SK-N-SH (cell line): ENCODE data around the gene SCNM1. TPM values are rescaled to one million over a fixed set of nuclear protein-coding genes. Genes with fewer than 3 reads are reported as not detected.

Experiments used
- CTCF ChIA-PET: fragments of 300-600, 350-600 bp; formaldehyde crosslinking; extraction: SDS; loops from one replicate; lab custom pipeline; 2021; lab: Yijun Ruan, JAX
- POLR2A ChIA-PET: fragments of 350-600 bp; sonication (Branson Sonifier 250); formaldehyde crosslinking; extraction: SDS; loops from one replicate; lab custom pipeline; 2020; ENCODE audit warnings: antibody characterized with exemption, inconsistent platforms; lab: Yijun Ruan, JAX
- DNase-seq: peaks from one replicate; pipeline ENCODE4 v3.0.0; 2012
- H2AFZ ChIP-seq: fragments of 200-600 bp; sonication (generic); 2 replicates; pipeline ENCODE4 v1.8.1; 2016; ENCODE audit warnings: antibody characterized with exemption, mild to moderate bottlenecking, low read depth
- H3F3A ChIP-seq: fragments of 200-600 bp; sonication (generic); replicated peaks from 2 replicates; pipeline ENCODE3; 2016; ENCODE audit warnings: antibody characterized with exemption, mild to moderate bottlenecking; ENCODE audit not compliant: insufficient read depth
- H3K27ac ChIP-seq, 2 experiments: fragments of 200-500 bp in 1 of 2; fragments of 200-600 bp in 1 of 2; sonication (Bioruptor generic) in 1 of 2; sonication (generic), shearing (Covaris generic) in 1 of 2; 2 replicates each; pipeline versions ENCODE4 v1.5.1 to v1.6.1; 2014 to 2016; ENCODE audit warnings: low read depth in 2 of 2, inconsistent platforms in 1 of 2, low read length in 1 of 2, mild to moderate bottlenecking in 1 of 2, mixed read lengths in 1 of 2
- H3K27me3 ChIP-seq: fragments of 200-600 bp; sonication (generic), shearing (Covaris generic); 2 replicates; pipeline ENCODE4 v1.6.1; 2016; ENCODE audit warnings: mixed run types; ENCODE audit not compliant: insufficient read depth
- H3K36me3 ChIP-seq, 2 experiments: fragments of 200-500 bp in 1 of 2; fragments of 200-600 bp in 1 of 2; sonication (Bioruptor generic) in 1 of 2; sonication (generic) in 1 of 2; replicated peaks in 1 of 2; 2 replicates each; pipeline versions ENCODE3 to v1.5.1; 2014 to 2016; ENCODE audit warnings: low read length in 1 of 2, mild to moderate bottlenecking in 1 of 2; ENCODE audit not compliant: insufficient read depth in 2 of 2, control insufficient read depth in 1 of 2
- H3K4me1 ChIP-seq, 2 experiments: fragments of 200-500 bp in 1 of 2; fragments of 200-600 bp in 1 of 2; sonication (Bioruptor generic) in 1 of 2; sonication (generic), shearing (Covaris generic) in 1 of 2; 2 replicates each; pipeline versions ENCODE4 v1.5.1 to v1.6.1; 2014 to 2016; ENCODE audit warnings: low read depth in 1 of 2, low read length in 1 of 2, mixed run types in 1 of 2; ENCODE audit not compliant: insufficient read depth in 2 of 2, control insufficient read depth in 1 of 2
- H3K4me2 ChIP-seq: fragments of 200-600 bp; sonication (generic), shearing (Covaris generic); 2 replicates; pipeline ENCODE4 v1.6.1; 2017; ENCODE audit warnings: mixed run types
- H3K4me3 ChIP-seq, 2 experiments: fragments of 200-500 bp in 1 of 2; fragments of 200-600 bp in 1 of 2; sonication (Bioruptor generic) in 1 of 2; sonication (generic), shearing (Covaris generic) in 1 of 2; 2 replicates each; pipeline versions ENCODE4 v1.5.1 to v1.8.1; 2014 to 2016; ENCODE audit warnings: low read depth in 2 of 2, inconsistent platforms in 1 of 2, low read length in 1 of 2, mild to moderate bottlenecking in 1 of 2, mixed read lengths in 1 of 2, moderate library complexity in 1 of 2
- H3K79me2 ChIP-seq: fragments of 200-600 bp; sonication (generic); 2 replicates; pipeline ENCODE4 v1.8.1; 2017; ENCODE audit warnings: mild to moderate bottlenecking; ENCODE audit not compliant: insufficient read depth
- H3K9ac ChIP-seq: fragments of 200-600 bp; sonication (generic); 2 replicates; pipeline ENCODE4 v1.6.1; 2017; ENCODE audit warnings: mixed run types
- H3K9me2 ChIP-seq: fragments of 200-600 bp; sonication (generic); 2 replicates; pipeline ENCODE4 v1.6.1; 2017; ENCODE audit warnings: mixed run types
- H3K9me3 ChIP-seq: fragments of 200-600 bp; sonication (generic); 2 replicates; pipeline ENCODE4 v1.6.1; 2017; ENCODE audit warnings: mixed run types, mild to moderate bottlenecking, moderate library complexity
- H4K20me1 ChIP-seq: fragments of 200-600 bp; sonication (generic); 2 replicates; pipeline ENCODE4 v1.6.1; 2017; ENCODE audit warnings: mild to moderate bottlenecking, mixed run types; ENCODE audit not compliant: insufficient read depth
- CHD2 ChIP-seq: fragments of 150-350 bp; IDR thresholded peaks from 2 replicates; pipeline ENCODE4 v1.6.1; 2018; ENCODE audit warnings: low read length; ENCODE audit not compliant: partially characterized antibody
- ELF1 ChIP-seq: IDR thresholded peaks from 2 replicates; pipeline ENCODE4 v1.4.0; 2012
- EP300 ChIP-seq, 2 experiments: IDR thresholded peaks; 2 replicates each; pipeline versions ENCODE4 v1.4.0 to v1.6.1; 2012; ENCODE audit warnings: borderline replicate concordance in 1 of 2, low read depth in 1 of 2, low read length in 1 of 2
- FOSL2 ChIP-seq: IDR thresholded peaks from 2 replicates; pipeline ENCODE4 v1.4.0; 2012; ENCODE audit warnings: low read depth, mild to moderate bottlenecking, moderate library complexity, borderline replicate concordance
- FOXM1 ChIP-seq: IDR thresholded peaks from 2 replicates; pipeline ENCODE4 v1.4.0; 2012; ENCODE audit warnings: low read depth, mild to moderate bottlenecking
- JUND ChIP-seq: IDR thresholded peaks from 2 replicates; pipeline ENCODE4 v1.4.0; 2012
- MAX ChIP-seq: IDR thresholded peaks from 2 replicates; pipeline ENCODE4 v1.4.0; 2012; ENCODE audit warnings: low read depth
- MXI1 ChIP-seq: IDR thresholded peaks from 2 replicates; pipeline ENCODE4 v1.6.1; 2012; ENCODE audit warnings: mild to moderate bottlenecking, low read depth, low read length, improper control_type of control experiment
- NRF1 ChIP-seq: IDR thresholded peaks from 2 replicates; pipeline ENCODE4 v1.6.1; 2012; ENCODE audit warnings: low read depth, mild to moderate bottlenecking, low read length
- PBX3 ChIP-seq: IDR thresholded peaks from 2 replicates; pipeline ENCODE4; 2012
- POLR2AphosphoS5 ChIP-seq: IDR thresholded peaks from 2 replicates; pipeline ENCODE4 v1.6.1; 2012; ENCODE audit warnings: low read depth, low read length
- RCOR1 ChIP-seq: fragments of 150-350 bp; IDR thresholded peaks from 2 replicates; pipeline ENCODE4 v1.6.1; 2017; ENCODE audit warnings: antibody characterized with exemption, low read length
- SIN3A ChIP-seq: IDR thresholded peaks from 2 replicates; pipeline ENCODE4 v1.6.1; 2012; ENCODE audit warnings: low read depth, mild to moderate bottlenecking, low read length, moderate library complexity, borderline replicate concordance
- TEAD4 ChIP-seq: IDR thresholded peaks from 2 replicates; pipeline ENCODE4 v1.4.0; 2012; ENCODE audit warnings: mild to moderate bottlenecking, borderline replicate concordance; ENCODE audit not compliant: insufficient read depth
- USF2 ChIP-seq: fragments of 150-350 bp; IDR thresholded peaks from 2 replicates; pipeline ENCODE4 v1.6.1; 2017; ENCODE audit warnings: antibody characterized with exemption, low read length, low read depth, borderline replicate concordance
- YY1 ChIP-seq: IDR thresholded peaks from 2 replicates; pipeline ENCODE4 v1.4.0; 2012; ENCODE audit warnings: low read depth, mild to moderate bottlenecking
- WGBS: methylation state at CpG from one replicate; pipeline ENCODE4 v1.1.6; 2017; ENCODE audit warnings: low lambda C conversion rate; 5-methylcytosine and 5-hydroxymethylcytosine counted together
- polyA plus RNA-seq, 3 experiments: library from polyadenylated mRNA; depleted of rRNA; stranded (reverse); fragments of >200 nt; gene quantifications; 2 replicates each; pipeline ENCODE4 v1.2.3, GENCODE V29; 2012

The SCNM1 gene
- polyA plus RNA-seq, 1 of the 3 experiments (the other 2 are of a cell fraction): 27.8 TPM

- H3K27me3 ChIP-seq: no peaks in the 10 kb centered on the region
- DNase-seq: no peak
- H3K9ac ChIP-seq: no peak overlapping the region
- H3K27ac ChIP-seq: no peak overlapping the region
- no peaks in the 10 kb centered on the region for H3K9me3 ChIP-seq
- WGBS: 89% methylated on average over 3 of the region's 3 CpGs
- no peaks in the 10 kb centered on the region for H3K36me3 ChIP-seq
- no peaks in the 10 kb centered on the region for H3K79me2 ChIP-seq
- no peaks in the 10 kb centered on the region for H3K4me1 ChIP-seq
- CTCF ChIA-PET: no interaction called here
- POLR2A ChIA-PET: no interaction called here
- peaks cover 13% of the 10 kb centered on the region for H3F3A ChIP-seq
- H3K9me2 ChIP-seq: no peaks in the 10 kb centered on the region
- H4K20me1 ChIP-seq: no peaks in the 10 kb centered on the region
- no peak overlapping the region for H2AFZ ChIP-seq
- H3K4me2 ChIP-seq: no peak overlapping the region
- H3K4me3 ChIP-seq: no peak overlapping the region
- no peak for TF ChIP-seq NRF1
- no peak for TF ChIP-seq USF2
- no peak for TF ChIP-seq RCOR1
- no peak for TF ChIP-seq FOXM1
- no peak for TF ChIP-seq ELF1
- TF ChIP-seq JUND: no peak
These were observed 31.5 kb upstream of the SCNM1 start for GRCh38 chr1:151134396-151134795.

GRCh38 chr1:151134991-151135390 is 31.0 kb upstream of the SCNM1 start:
- WGBS: 95% methylated on average over 7 of the region's 7 CpGs
- ChIA-PET POLR2A (no interaction called here), CTCF (interaction anchor here (0.8 to 2.1 kb wide), 2 partner anchors 21 to 35 kb away, joined by 4 to 6 read pairs; partner anchors contain the start of gene TNFAIP8L2)
- TF ChIP-seq FOSL2 (no peak), CHD2 (no peak)
- no peak overlapping the region for H3K9ac ChIP-seq
- no peak overlapping the region for H3K27ac ChIP-seq
- no peaks in the 10 kb centered on the region for H3K9me3 ChIP-seq
- no peak for DNase-seq
- H4K20me1 ChIP-seq: no peaks in the 10 kb centered on the region
- no peaks in the 10 kb centered on the region for H3K9me2 ChIP-seq
- no peak overlapping the region for H2AFZ ChIP-seq
- H3K36me3 ChIP-seq: no peaks in the 10 kb centered on the region
- H3K4me3 ChIP-seq: no peak overlapping the region
- H3K27me3 ChIP-seq: no peaks in the 10 kb centered on the region
- H3K79me2 ChIP-seq: no peaks in the 10 kb centered on the region
- H3K4me2 ChIP-seq: no peak overlapping the region
- H3F3A ChIP-seq: peaks cover 7% of the 10 kb centered on the region
- H3K4me1 ChIP-seq: no peaks in the 10 kb centered on the region

- H3K79me2 ChIP-seq: no peaks in the 10 kb centered on the region
- H3K27ac ChIP-seq: no peak overlapping the region
- no peak overlapping the region for H2AFZ ChIP-seq
- H3K27me3 ChIP-seq: no peaks in the 10 kb centered on the region
- 88% methylated on average over 11 of the region's 12 CpGs for WGBS
- H3K9me3 ChIP-seq: no peaks in the 10 kb centered on the region
- H3K4me2 ChIP-seq: no peak overlapping the region
- H3K4me1 ChIP-seq: no peaks in the 10 kb centered on the region
- H4K20me1 ChIP-seq: no peaks in the 10 kb centered on the region
- H3K9me2 ChIP-seq: no peaks in the 10 kb centered on the region
- H3K4me3 ChIP-seq: no peak overlapping the region
- CTCF ChIA-PET: interaction anchor here (0.7 to 2.1 kb wide), 3 partner anchors 20 to 36 kb away, joined by 3 to 6 read pairs (median 4); partner anchors contain the start of gene TNFAIP8L2
- no peak overlapping the region for H3K9ac ChIP-seq
- POLR2A ChIA-PET: interaction anchor here (0.6 kb wide), 1 partner anchor 408 kb away, joined by 3 read pairs; no protein-coding TSS in a partner anchor
- no peaks in the 10 kb centered on the region for H3K36me3 ChIP-seq
- peaks cover under 1% of the 10 kb centered on the region for H3F3A ChIP-seq
- peak; percentile 17 for DNase-seq
- TF ChIP-seq YY1 (no peak), MAX (no peak), TEAD4 (no peak), MXI1 (no peak), SIN3A (no peak), FOXM1 (no peak), NRF1 (no peak), PBX3 (no peak), CHD2 (no peak), POLR2AphosphoS5 (no peak), EP300 (IDR thresholded peaks at IDR 0.05; ENCODE audit: borderline replicate concordance in 1 of 2, low read depth in 1 of 2, low read length in 1 of 2) (no peak)
These were observed 30.2 kb upstream of the SCNM1 start for GRCh38 chr1:151135433-151136385.
